ENCODE results near the gene TRAPPC1.

- no peak for TF ChIP-seq CTCF (IDR thresholded peaks at IDR 0.05; ENCODE audit: insufficient read depth, low read depth, low read length)
- TF ChIP-seq EZH2 (IDR thresholded peaks at IDR 0.05; ENCODE audit: insufficient read depth, low read length), result no peak
Observed at GRCh38 chr17:7969433-7969832, 37.7 kb upstream of the TRAPPC1 start.

Measured in astrocyte (in vitro differentiated cells and primary cell).